Epithelial cell of proximal tubule (primary cell): Measurements from ENCODE around the gene MYH9. TPM values are rescaled to one million over a fixed set of nuclear protein-coding genes. Genes with fewer than 3 reads are reported as not detected.
"Not testable (repeated sequence)": the region's sequence is repeated elsewhere in the genome, so short reads cannot be mapped to it uniquely, and the experiment has no call there.

ENCODE experiments used
- DNase-seq: peaks from one replicate; pipeline ENCODE4 v3.0.0-alpha.2; 2011; ENCODE audit warnings: low read depth
- H3K4me3 ChIP-seq: 2 replicates; pipeline ENCODE4 v1.5.1; 2011; ENCODE audit warnings: low read depth, mild to moderate bottlenecking, low read length
- total RNA-seq: library from RNA; depleted of rRNA; stranded (reverse); fragments of >200 nt; gene quantifications from 2 replicates; pipeline ENCODE4 v1.2.3, GENCODE V29; 2015
- TF ChIP-seq, protein P1 (sequence below): conservative IDR thresholded peaks from 2 replicates; pipeline ENCODE4 v1.5.1; 2012; ENCODE audit warnings: low read depth, mild to moderate bottlenecking, low read length

MYH9 gene
- total RNA-seq, 1 donor from 2014 or later = 896 TPM

DNA sequence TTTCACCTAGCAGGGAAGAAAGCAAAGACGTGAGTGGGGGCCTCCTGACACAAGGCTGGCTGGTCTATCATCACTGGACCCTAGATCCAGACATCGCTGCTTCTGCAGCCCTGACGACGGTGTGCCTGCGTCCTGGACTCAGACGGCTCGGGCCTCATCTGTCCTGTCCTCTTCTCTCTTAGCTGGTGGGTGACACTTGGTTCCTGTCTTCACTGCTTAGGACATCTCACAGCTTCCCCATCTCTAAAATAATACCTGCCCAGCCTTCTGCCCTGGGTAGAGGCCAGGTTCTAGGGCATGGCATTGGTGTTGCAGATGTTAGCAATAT is 93.5 kb downstream of the MYH9 start:
- TF ChIP-seq, protein P1, sequence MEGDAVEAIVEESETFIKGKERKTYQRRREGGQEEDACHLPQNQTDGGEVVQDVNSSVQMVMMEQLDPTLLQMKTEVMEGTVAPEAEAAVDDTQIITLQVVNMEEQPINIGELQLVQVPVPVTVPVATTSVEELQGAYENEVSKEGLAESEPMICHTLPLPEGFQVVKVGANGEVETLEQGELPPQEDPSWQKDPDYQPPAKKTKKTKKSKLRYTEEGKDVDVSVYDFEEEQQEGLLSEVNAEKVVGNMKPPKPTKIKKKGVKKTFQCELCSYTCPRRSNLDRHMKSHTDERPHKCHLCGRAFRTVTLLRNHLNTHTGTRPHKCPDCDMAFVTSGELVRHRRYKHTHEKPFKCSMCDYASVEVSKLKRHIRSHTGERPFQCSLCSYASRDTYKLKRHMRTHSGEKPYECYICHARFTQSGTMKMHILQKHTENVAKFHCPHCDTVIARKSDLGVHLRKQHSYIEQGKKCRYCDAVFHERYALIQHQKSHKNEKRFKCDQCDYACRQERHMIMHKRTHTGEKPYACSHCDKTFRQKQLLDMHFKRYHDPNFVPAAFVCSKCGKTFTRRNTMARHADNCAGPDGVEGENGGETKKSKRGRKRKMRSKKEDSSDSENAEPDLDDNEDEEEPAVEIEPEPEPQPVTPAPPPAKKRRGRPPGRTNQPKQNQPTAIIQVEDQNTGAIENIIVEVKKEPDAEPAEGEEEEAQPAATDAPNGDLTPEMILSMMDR = no peak
- no peak for DNase-seq
- no peak overlapping the region for H3K4me3 ChIP-seq

DNA sequence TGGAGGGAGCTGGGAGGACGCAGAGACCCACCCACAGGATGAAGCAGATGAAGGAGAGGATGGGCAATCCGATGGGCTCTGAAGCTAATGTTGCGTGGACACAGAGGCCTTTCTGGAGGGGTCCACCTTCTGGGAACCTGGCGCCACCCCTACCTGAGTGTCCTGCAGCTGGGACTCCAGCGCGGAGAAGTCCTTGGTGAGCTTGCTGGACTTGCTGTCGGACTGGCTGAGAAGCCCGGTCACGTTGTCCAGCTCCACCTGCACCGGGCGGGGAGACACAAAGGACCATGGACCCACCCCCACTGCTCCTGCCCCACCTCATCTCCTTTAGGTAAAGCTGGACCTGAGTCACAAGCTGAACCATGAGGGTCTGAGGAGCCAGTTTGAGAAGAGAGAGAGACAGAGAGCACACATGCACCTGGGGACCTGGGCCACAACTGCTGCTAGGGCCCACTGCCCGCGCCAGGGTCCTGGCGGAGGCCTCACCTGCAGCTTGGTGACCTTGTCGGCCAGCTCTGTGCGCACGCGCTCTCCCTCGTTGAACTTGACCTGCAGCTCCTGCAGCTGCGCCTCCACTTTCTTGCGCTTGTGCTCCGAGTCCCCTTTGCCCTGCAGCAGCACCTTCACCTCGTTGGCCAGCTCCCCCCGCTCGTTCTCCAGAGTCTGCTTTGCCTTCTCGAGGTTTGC is 94.0 kb downstream of the MYH9 start:
- no peak overlapping the region for H3K4me3 ChIP-seq
- no peak for DNase-seq
- TF ChIP-seq, protein P1 = no peak

GRCh38 chr22:36292823-36293530 is 94.8 kb downstream of the MYH9 start:
- no peak for DNase-seq
- TF ChIP-seq, protein P1 = no peak
- no peak overlapping the region for H3K4me3 ChIP-seq

- no peak overlapping the region for H3K4me3 ChIP-seq
- TF ChIP-seq, protein P1 = no peak
- DNase-seq = no peak
These were observed 95.7 kb downstream of the MYH9 start for GRCh38 chr22:36291831-36292740.

GRCh38 chr22:36290391-36291075 is 97.2 kb downstream of the MYH9 start:
- DNase-seq, H3K4me3 ChIP-seq: not testable (repeated sequence)

GRCh38 chr22:36289948-36290371 is 97.8 kb downstream of the MYH9 start:
- DNase-seq, H3K4me3 ChIP-seq: not testable (repeated sequence)

- no peak for DNase-seq
- TF ChIP-seq, protein P1 = no peak
- H3K4me3 ChIP-seq = no peak overlapping the region
These were observed 98.3 kb downstream of the MYH9 start for GRCh38 chr22:36289406-36289870.
